MCF 10A (cell line): ENCODE data around the gene ATG10. TPM values are rescaled to one million over a fixed set of nuclear protein-coding genes. Genes with fewer than 3 reads are reported as not detected.

Experiments used
- BruUV-seq: library from RNA; stranded (reverse); fragments of 400-500 nt; replicated peaks from 2 replicates; lab custom pipeline; 2021; lab: Mats Ljungman, UMichigan
- CTCF ChIA-PET: fragments of 300-600 bp; sonication (Branson Sonifier 250); formaldehyde crosslinking; extraction: SDS; loops from one replicate; lab custom pipeline; 2021; ENCODE audit warnings: antibody characterized with exemption, inconsistent platforms; lab: Yijun Ruan, JAX
- POLR2A ChIA-PET: fragments of 300-600, 350-650 bp; sonication (Branson Sonifier 250); formaldehyde crosslinking; extraction: SDS; loops from one replicate; lab custom pipeline; 2020; ENCODE audit warnings: antibody characterized with exemption, inconsistent platforms; lab: Yijun Ruan, JAX
- DNase-seq: peaks from one replicate; pipeline ENCODE4 v3.0.0-alpha.2; 2018; ENCODE audit not compliant: unreplicated experiment
- H3K27ac Mint-ChIP-seq: one replicate; pipeline ENCODE4 v1.8.0; 2022; ENCODE audit warnings: mild to moderate bottlenecking, low read depth, mixed read lengths; ENCODE audit not compliant: unreplicated experiment
- H3K27me3 Mint-ChIP-seq: one replicate; pipeline ENCODE4 v1.8.0; 2022; ENCODE audit warnings: mixed read lengths; ENCODE audit not compliant: insufficient read depth, unreplicated experiment
- H3K36me3 Mint-ChIP-seq: one replicate; pipeline ENCODE4 v1.8.0; 2022; ENCODE audit warnings: mild to moderate bottlenecking, moderate library complexity, mixed read lengths; ENCODE audit not compliant: insufficient read depth, unreplicated experiment
- H3K4me1 Mint-ChIP-seq: one replicate; pipeline ENCODE4 v1.8.0; 2022; ENCODE audit warnings: mixed read lengths; ENCODE audit not compliant: insufficient read depth, unreplicated experiment
- H3K4me3 Mint-ChIP-seq: one replicate; pipeline ENCODE4 v1.8.0; 2022; ENCODE audit warnings: mild to moderate bottlenecking, moderate library complexity, mixed read lengths; ENCODE audit not compliant: unreplicated experiment
- H3K9me3 Mint-ChIP-seq: one replicate; pipeline ENCODE4 v1.8.0; 2022; ENCODE audit warnings: mixed read lengths; ENCODE audit not compliant: unreplicated experiment
- CTCF ChIP-seq: fragments of 200-600 bp; IDR thresholded peaks from one replicate; pipeline ENCODE4 v1.8.0; 2022; ENCODE audit warnings: antibody characterized with exemption, mild to moderate bottlenecking; ENCODE audit not compliant: unreplicated experiment
- intact Hi-C: fragments of 100-400 bp; cut with micrococcal nuclease; formaldehyde crosslinking; loops from 2 replicates; pipeline ENCODE4 v1.14.1; 2022
- total RNA-seq: library from RNA; stranded (reverse); gene quantifications from 2 replicates; pipeline ENCODE4 v1.2.3, GENCODE V29; 2022

ATG10 gene
- total RNA-seq, 1 experiment from 2014 or later, result 9.9 TPM

DNA sequence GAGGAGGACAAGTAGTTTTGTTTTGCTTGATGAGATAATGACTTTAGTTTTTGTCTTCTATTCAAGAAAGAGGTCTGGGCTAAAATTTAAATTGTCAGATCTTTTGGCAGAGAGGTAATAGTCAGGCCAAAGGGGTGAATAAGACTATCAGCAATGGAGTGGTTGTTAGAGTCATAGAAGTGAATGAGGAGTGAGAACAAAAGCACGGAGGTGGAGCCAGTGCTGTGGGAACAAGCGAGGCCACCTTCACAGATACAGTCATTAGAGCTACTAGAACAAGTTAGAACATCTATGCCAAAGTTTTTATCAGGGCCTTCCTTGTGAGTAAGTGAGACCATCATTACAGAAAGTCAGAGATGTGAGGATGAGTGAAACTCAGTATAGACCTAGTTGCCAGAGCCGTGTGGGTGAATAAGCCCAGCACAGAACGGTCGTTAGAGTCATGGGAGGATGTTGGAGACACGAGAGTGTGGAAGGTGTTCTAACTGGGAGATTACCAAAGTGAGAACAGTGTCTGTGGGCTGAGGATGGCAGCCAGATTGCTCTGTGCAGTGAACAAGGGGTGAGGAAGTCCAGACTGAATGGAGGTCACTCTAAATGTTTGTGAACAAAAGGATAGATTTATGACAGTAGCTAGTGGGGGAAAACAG is 171.2 kb downstream of the ATG10 start:
- intact Hi-C loops, result no loop called here
- Mint-ChIP-seq H3K27me3 (no peaks in the 10 kb centered on the region), H3K4me3 (no peak overlapping the region), H3K36me3 (no peaks in the 10 kb centered on the region), H3K9me3 (peaks cover 7% of the 10 kb centered on the region), H3K27ac (peak overlapping the region; percentile 13), H3K4me1 (peaks cover 17% of the 10 kb centered on the region)
- ChIA-PET CTCF (no interaction called here), POLR2A (interaction anchor here (0.6 kb wide), 1 partner anchor 717 kb away, joined by 4 read pairs; no protein-coding TSS in a partner anchor)
- no TSS peak for BruUV-seq
- no peak for TF ChIP-seq CTCF
- DNase-seq, result no peak

DNA sequence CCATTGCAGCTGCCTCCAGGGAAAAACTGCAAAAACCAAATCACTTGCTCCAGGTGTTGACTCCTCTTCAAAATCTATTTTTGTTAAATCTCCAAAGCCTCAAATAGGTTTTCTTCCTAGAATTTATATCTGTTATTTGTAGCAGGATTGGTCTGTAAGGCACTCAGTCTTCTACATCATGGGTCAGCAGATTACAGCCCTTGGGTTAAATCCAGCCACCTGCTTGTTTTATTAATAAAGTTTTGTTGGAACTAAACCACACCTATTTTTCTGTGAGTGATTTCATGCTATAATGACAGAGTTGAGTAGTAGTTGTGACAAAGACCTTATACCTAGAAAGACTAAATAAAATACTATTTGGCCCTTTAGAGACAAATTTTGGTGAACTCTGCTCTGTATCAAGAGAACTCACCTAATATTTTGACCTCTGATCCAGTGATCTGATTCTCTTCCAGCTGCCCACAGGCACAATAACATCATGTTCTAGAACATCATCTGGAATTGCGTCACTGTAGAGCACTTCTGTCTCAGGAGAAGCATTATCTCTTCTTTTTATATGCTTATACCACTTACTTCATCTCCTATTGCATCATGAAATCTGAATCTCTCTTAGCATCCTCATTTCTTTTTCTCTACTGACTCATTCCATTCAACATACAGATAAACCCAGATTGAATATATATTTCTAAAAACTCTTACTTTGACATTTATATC is 176.2 kb downstream of the ATG10 start:
- TSS peak; percentile 85 for BruUV-seq

GRCh38 chr5:82149434-82149833 is 177.6 kb downstream of the ATG10 start:
- H3K4me3 Mint-ChIP-seq, result no peak overlapping the region
- peak overlapping the region; percentile 93 for H3K27ac Mint-ChIP-seq
- no peak for DNase-seq
- no peaks in the 10 kb centered on the region for H3K36me3 Mint-ChIP-seq
- H3K9me3 Mint-ChIP-seq, result no peaks in the 10 kb centered on the region
- POLR2A ChIA-PET, result interaction anchor here (1.2 to 7.2 kb wide), 13 partner anchors 9 to 398 kb away, joined by 3 to 60 read pairs (median 8); partner anchors contain the start of genes RPS23 and SSBP2
- H3K4me1 Mint-ChIP-seq, result peaks cover 46% of the 10 kb centered on the region
- no TSS peak for BruUV-seq
- H3K27me3 Mint-ChIP-seq, result no peaks in the 10 kb centered on the region
- no peak for TF ChIP-seq CTCF
- CTCF ChIA-PET, result interaction anchor here (0.7 to 7.6 kb wide), 3 partner anchors 15 to 98 kb away, joined by 5 to 38 read pairs (median 10); no protein-coding TSS in a partner anchor
- intact Hi-C loops, result no loop called here

More for the DNA sequence above, 176.2 kb downstream of the ATG10 start:
- DNase-seq, result peak; percentile 84
- ChIA-PET POLR2A (interaction anchor here (0.6 to 7.2 kb wide), 19 partner anchors 8 to 397 kb away, joined by 3 to 60 read pairs (median 4); partner anchors contain the start of genes ATG10, RPS23 and SSBP2), CTCF (interaction anchor here (2.3 to 7.6 kb wide), 2 partner anchors 18 to 42 kb away, joined by 7 to 38 read pairs; no protein-coding TSS in a partner anchor)
- Mint-ChIP-seq H3K36me3 (no peaks in the 10 kb centered on the region), H3K4me1 (peaks cover 47% of the 10 kb centered on the region), H3K27me3 (no peaks in the 10 kb centered on the region), H3K9me3 (no peaks in the 10 kb centered on the region), H3K27ac (peak overlapping the region; percentile 93), H3K4me3 (peak overlapping the region; percentile 4)
- TF ChIP-seq CTCF, result no peak
- intact Hi-C loops, result no loop called here

DNA sequence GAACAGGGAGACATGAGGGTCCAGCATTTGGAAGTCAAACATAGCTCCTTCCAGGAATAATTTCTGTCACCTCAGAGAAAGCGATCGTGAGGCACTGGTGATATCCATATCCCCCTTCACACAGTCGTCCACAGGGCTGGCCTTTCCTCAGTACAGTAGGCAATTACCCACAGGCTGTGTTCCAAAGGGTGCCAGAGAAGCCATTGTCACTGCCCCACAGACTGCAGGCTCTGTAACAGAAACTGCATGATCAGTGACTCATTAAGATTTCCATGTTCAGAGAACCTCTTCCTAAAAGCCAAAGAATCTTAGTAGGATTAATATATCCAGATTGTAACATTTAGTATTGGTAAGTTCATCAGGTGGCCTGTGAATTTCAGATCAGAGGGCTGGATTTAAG is 178.7 kb downstream of the ATG10 start:
- H3K27me3 Mint-ChIP-seq, result no peaks in the 10 kb centered on the region
- no peak overlapping the region for H3K4me3 Mint-ChIP-seq
- DNase-seq, result no peak
- CTCF ChIA-PET, result interaction anchor here (0.6 to 7.6 kb wide), 4 partner anchors 15 to 405 kb away, joined by 3 to 38 read pairs (median 4); no protein-coding TSS in a partner anchor
- POLR2A ChIA-PET, result interaction anchor here (0.7 to 7.2 kb wide), 8 partner anchors 8 to 400 kb away, joined by 3 to 60 read pairs (median 10); partner anchors contain the start of gene SSBP2
- intact Hi-C loops, result no loop called here
- no peak for TF ChIP-seq CTCF
- H3K36me3 Mint-ChIP-seq, result no peaks in the 10 kb centered on the region
- no peaks in the 10 kb centered on the region for H3K9me3 Mint-ChIP-seq
- BruUV-seq, result no TSS peak
- peaks cover 46% of the 10 kb centered on the region for H3K4me1 Mint-ChIP-seq
- H3K27ac Mint-ChIP-seq, result peak overlapping the region; percentile 93
